ENCODE data around the gene CXCL12. TPM values are rescaled to one million over a fixed set of nuclear protein-coding genes. Genes with fewer than 3 reads are reported as not detected.

CXCL12 gene
- total RNA-seq, 1 experiment from 2014 or later, result 0.47 TPM

GRCh38 chr10:44355630-44356029, 29.3 kb downstream of the CXCL12 start:
- H4K20me1 ChIP-seq (ENCODE audit: insufficient read depth), result no peaks in the 10 kb centered on the region
- no peaks in the 10 kb centered on the region for H3K36me3 ChIP-seq (ENCODE audit: control insufficient read depth in 1 of 2, insufficient read depth in 2 of 2, low read length in 2 of 2)
- DNase-seq (ENCODE audit: low read depth, low spot score), result no peak
- H3K9me3 ChIP-seq (ENCODE audit: control insufficient read depth in 1 of 2, insufficient read depth in 1 of 2, low read depth in 1 of 2, low read length in 2 of 2), result no peaks in the 10 kb centered on the region
- no peak overlapping the region for H3K27ac ChIP-seq (ENCODE audit: low read depth, low read length)
- RAD21 ChIA-PET (ENCODE audit: low non-redundant PET in 1 of 2, low total read pairs in 2 of 2, uncharacterized antibody in 2 of 2, unreplicated experiment in 2 of 2), result no interaction called here
- no peak for TF ChIP-seq EGR1 (IDR thresholded peaks at IDR 0.05; ENCODE audit: low read depth)
- no peak for TF ChIP-seq REST (IDR thresholded peaks at IDR 0.05; ENCODE audit: low read depth)
- TF ChIP-seq FOSL1 (IDR thresholded peaks at IDR 0.05; ENCODE audit: low read depth), result no peak
- no peak for TF ChIP-seq POLR2AphosphoS5 (IDR thresholded peaks at IDR 0.05; ENCODE audit: low read depth, low read length)
- TF ChIP-seq CBX3 (IDR thresholded peaks at IDR 0.05; ENCODE audit: low read depth), result no peak
- TF ChIP-seq ZBTB33 (IDR thresholded peaks at IDR 0.05; ENCODE audit: extremely low read depth, insufficient replicate concordance, low read length), result no peak
- no peak for TF ChIP-seq ATF3 (IDR thresholded peaks at IDR 0.05)
- no peak for TF ChIP-seq EZH2phosphoT487 (IDR thresholded peaks at IDR 0.05; ENCODE audit: borderline replicate concordance)
- no peak for TF ChIP-seq SRF (IDR thresholded peaks at IDR 0.05; ENCODE audit: low read depth)
- TF ChIP-seq SIN3A (IDR thresholded peaks at IDR 0.05; ENCODE audit: low read depth), result no peak
- no peak for TF ChIP-seq POLR2A (IDR thresholded peaks at IDR 0.05; ENCODE audit: borderline replicate concordance, extremely low read depth, insufficient read depth, insufficient read length)
- H3K4me2 ChIP-seq (ENCODE audit: low read length), result no peak overlapping the region
- no peak overlapping the region for H3K4me3 ChIP-seq (replicated peaks in 1 of 2; ENCODE audit: low read depth in 1 of 2, low read length in 2 of 2)
- no peaks in the 10 kb centered on the region for H3K4me1 ChIP-seq (ENCODE audit: control insufficient read depth in 1 of 2, insufficient read depth in 2 of 2, low read length in 2 of 2)
- no peaks in the 10 kb centered on the region for H3K79me2 ChIP-seq (ENCODE audit: insufficient read depth, low read length)
- H2AFZ ChIP-seq (ENCODE audit: low read depth, low read length, poor library complexity, severe bottlenecking), result no peak overlapping the region
- H3K27me3 ChIP-seq (ENCODE audit: insufficient read depth, low read length), result peaks cover 29% of the 10 kb centered on the region
- BruUV-seq (replicated peaks), result no TSS peak
- no peak overlapping the region for H3K9ac ChIP-seq (ENCODE audit: low read length)
- ATAC-seq, result no peak
- H3K9me2 ChIP-seq (ENCODE audit: insufficient read depth), result no peaks in the 10 kb centered on the region
- POLR2A ChIA-PET, result no interaction called here
- CTCF ChIA-PET, result no interaction called here
- intact Hi-C loops (cut with micrococcal nuclease), result no loop called here
